IMR-90 (cell line): ENCODE data around the gene CLRN3. TPM values are rescaled to one million over a fixed set of nuclear protein-coding genes. Genes with fewer than 3 reads are reported as not detected.

Source experiments
- ATAC-seq: fragments of 200-7000 bp; cut with Tn5 transposase; 2 replicates; pipeline ENCODE4 v1.9.1; 2020; ENCODE audit warnings: low read depth, mild to moderate bottlenecking, moderate library complexity
- BruUV-seq: library from RNA; stranded (reverse); fragments of 400-500 nt; replicated peaks from 2 replicates; lab custom pipeline; 2021; lab: Mats Ljungman, UMichigan
- CTCF ChIA-PET: fragments of 300-600 bp; formaldehyde crosslinking; extraction: SDS; loops from one replicate; lab custom pipeline; 2021; ENCODE audit warnings: antibody characterized with exemption; lab: Yijun Ruan, JAX
- POLR2A ChIA-PET: fragments of 300-600 bp; sonication (Branson Sonifier 250); formaldehyde crosslinking; loops from one replicate; lab custom pipeline; 2022; ENCODE audit warnings: antibody characterized with exemption; ENCODE audit not compliant: unreplicated experiment; lab: Charles Lee
- DNase-seq: peaks from one replicate; pipeline ENCODE4 v3.0.0; 2013
- H2AFZ ChIP-seq: replicated peaks from 2 replicates; pipeline ENCODE3; 2013; ENCODE audit warnings: low read length, mild to moderate bottlenecking; ENCODE audit not compliant: poor library complexity
- H2AK5ac ChIP-seq: 2 replicates; pipeline ENCODE4 v1.6.1; 2013; ENCODE audit warnings: low read depth, low read length, inconsistent platforms
- H2AK9ac ChIP-seq: replicated peaks from 2 replicates; pipeline ENCODE3; 2013; ENCODE audit warnings: mild to moderate bottlenecking, low read depth, low read length, moderate library complexity; ENCODE audit not compliant: poor library complexity
- H2BK120ac ChIP-seq: 2 replicates; pipeline ENCODE4 v1.6.1; 2013; ENCODE audit warnings: low read depth, low read length, inconsistent platforms
- H2BK15ac ChIP-seq: 3 replicates; pipeline ENCODE4 v1.6.1; 2013; ENCODE audit warnings: low read depth, low read length, inconsistent platforms
- H2BK20ac ChIP-seq: 2 replicates; pipeline ENCODE4 v1.6.1; 2013; ENCODE audit warnings: low read depth, mild to moderate bottlenecking, inconsistent platforms, low read length, moderate library complexity
- H2BK5ac ChIP-seq: 2 replicates; pipeline ENCODE4 v1.6.1; 2013; ENCODE audit warnings: mild to moderate bottlenecking, low read depth, low read length, inconsistent platforms; ENCODE audit not compliant: poor library complexity, severe bottlenecking
- H3K14ac ChIP-seq: replicated peaks from 2 replicates; pipeline ENCODE4 v1.6.1; 2013; ENCODE audit warnings: low read depth, low read length, inconsistent platforms
- H3K18ac ChIP-seq: 2 replicates; pipeline ENCODE4 v1.6.1; 2013; ENCODE audit warnings: low read depth, low read length, control low read depth
- H3K23ac ChIP-seq: 2 replicates; pipeline ENCODE4 v1.6.1; 2013; ENCODE audit warnings: low read depth, low read length, inconsistent platforms
- H3K27ac ChIP-seq: 2 replicates; pipeline ENCODE4 v1.5.1; 2013; ENCODE audit warnings: mild to moderate bottlenecking, control low read depth, low read length; ENCODE audit not compliant: insufficient read depth
- H3K27me3 ChIP-seq: 2 replicates; pipeline ENCODE4 v1.6.1; 2013; ENCODE audit warnings: low read length; ENCODE audit not compliant: control insufficient read depth, insufficient read depth
- H3K36me3 ChIP-seq: 2 replicates; pipeline ENCODE4 v1.6.1; 2013; ENCODE audit warnings: low read length, mixed read lengths; ENCODE audit not compliant: control insufficient read depth, insufficient read depth
- H3K4ac ChIP-seq: 2 replicates; pipeline ENCODE4 v1.6.1; 2013; ENCODE audit warnings: low read depth, low read length, inconsistent platforms
- H3K4me1 ChIP-seq: 2 replicates; pipeline ENCODE4 v1.6.1; 2013; ENCODE audit warnings: low read length, mixed read lengths; ENCODE audit not compliant: control insufficient read depth, insufficient read depth
- H3K4me2 ChIP-seq: 2 replicates; pipeline ENCODE4 v1.6.1; 2013; ENCODE audit warnings: low read depth, mild to moderate bottlenecking, control low read depth, low read length, moderate library complexity
- H3K4me3 ChIP-seq: 2 replicates; pipeline ENCODE4 v1.5.1; 2013; ENCODE audit warnings: low read depth, mild to moderate bottlenecking, control low read depth, low read length, moderate library complexity; ENCODE audit not compliant: insufficient read depth
- H3K56ac ChIP-seq: 2 replicates; pipeline ENCODE4 v1.6.1; 2013; ENCODE audit warnings: low read length, inconsistent platforms; ENCODE audit not compliant: insufficient read depth; ENCODE audit errors: extremely low read depth
- H3K79me1 ChIP-seq, 2 experiments: 2 replicates each; pipeline ENCODE4 v1.6.1; 2013; ENCODE audit warnings: low read length in 2 of 2, inconsistent platforms in 1 of 2, low read depth in 1 of 2
- H3K9ac ChIP-seq: 2 replicates; pipeline ENCODE4 v1.6.1; 2013; ENCODE audit warnings: low read depth, low read length, control low read depth
- H3K9me1 ChIP-seq: 2 replicates; pipeline ENCODE4 v1.6.1; 2013; ENCODE audit warnings: low read length, inconsistent platforms; ENCODE audit not compliant: insufficient read depth
- H3K9me3 ChIP-seq: 2 replicates; pipeline ENCODE4 v1.6.1; 2013; ENCODE audit warnings: low read length; ENCODE audit not compliant: control insufficient read depth, insufficient read depth
- H4K20me1 ChIP-seq: 2 replicates; pipeline ENCODE4 v1.6.1; 2013; ENCODE audit warnings: low read length, inconsistent platforms; ENCODE audit not compliant: insufficient read depth
- H4K5ac ChIP-seq: 2 replicates; pipeline ENCODE4 v1.6.1; 2013; ENCODE audit warnings: mild to moderate bottlenecking, low read depth, low read length, control low read depth
- H4K8ac ChIP-seq, 2 experiments: 2 replicates each; pipeline ENCODE4 v1.6.1; 2013; ENCODE audit warnings: low read depth in 2 of 2, low read length in 2 of 2, control low read depth in 1 of 2, inconsistent platforms in 1 of 2
- H4K91ac ChIP-seq: 2 replicates; pipeline ENCODE4 v1.6.1; 2013; ENCODE audit warnings: low read depth, low read length, inconsistent platforms; ENCODE audit not compliant: insufficient read depth
- BHLHE40 ChIP-seq: fragments of 150-350 bp; IDR thresholded peaks from 2 replicates; pipeline ENCODE4 v1.6.1; 2016; ENCODE audit warnings: mild to moderate bottlenecking, low read depth, low read length
- CEBPB ChIP-seq: IDR thresholded peaks from 2 replicates; pipeline ENCODE4 v1.6.1; 2012; ENCODE audit warnings: low read depth, low read length, improper control_type of control experiment
- CHD1 ChIP-seq: IDR thresholded peaks from 2 replicates; pipeline ENCODE4 v1.6.1; 2012; ENCODE audit warnings: low read depth, low read length, improper control_type of control experiment
- FOS ChIP-seq: fragments of 150-350 bp; IDR thresholded peaks from 2 replicates; pipeline ENCODE4 v1.6.1; 2016; ENCODE audit warnings: low read depth, low read length
- MXI1 ChIP-seq: IDR thresholded peaks from 2 replicates; pipeline ENCODE4 v1.6.1; 2012; ENCODE audit warnings: low read depth, mild to moderate bottlenecking, low read length, moderate library complexity, borderline replicate concordance
- NFE2L2 ChIP-seq: fragments of 150-350 bp; IDR thresholded peaks from 2 replicates; pipeline ENCODE4 v1.6.1; 2016; ENCODE audit warnings: low read depth, mild to moderate bottlenecking, low read length
- POLR2A ChIP-seq: IDR thresholded peaks from 2 replicates; pipeline ENCODE4 v1.6.1; 2012; ENCODE audit warnings: mild to moderate bottlenecking, low read depth, low read length
- WGBS, 2 experiments: methylation state at CpG; one replicate each; pipeline versions ENCODE4 v1.1.5 to v1.1.7; 2013; ENCODE audit warnings: missing lambda C conversion rate in 2 of 2; ENCODE audit not compliant: insufficient read length in 1 of 2; ENCODE audit errors: extremely low coverage in 2 of 2; 5-methylcytosine and 5-hydroxymethylcytosine counted together
- dilution Hi-C: fragments of 300-500 bp; cut with HindIII; formaldehyde crosslinking; loops from one replicate; pipeline ENCODE4 v1.14.3; 2018; ENCODE audit warnings: low sequenced_read_pairs; ENCODE audit not compliant: unreplicated experiment
- in situ Hi-C: fragments of 300-500 bp; cut with MboI; formaldehyde crosslinking; loops from 3 replicates; pipeline ENCODE4 v1.14.3; 2019; ENCODE audit warnings: low sequenced_read_pairs, inconsistent platforms, mixed read lengths
- intact Hi-C: fragments of 100-400 bp; cut with micrococcal nuclease; formaldehyde crosslinking; loops from 2 replicates; pipeline ENCODE4 v1.10.0; 2022
- polyA plus RNA-seq, 3 experiments: library from polyadenylated mRNA; depleted of rRNA; stranded (reverse); fragments of >200 nt; gene quantifications; 2 replicates each; pipeline ENCODE4 v1.2.3, GENCODE V29; 2012; ENCODE audit warnings: low replicate concordance in 1 of 3
- total RNA-seq: library from RNA; depleted of rRNA; stranded (reverse); fragments of >200 nt; gene quantifications from 2 replicates; pipeline ENCODE4 v1.2.3, GENCODE V29; 2012
- TF ChIP-seq, protein P1 (sequence below): conservative IDR thresholded peaks from 2 replicates; pipeline ENCODE4 v1.5.1; 2012; ENCODE audit warnings: mild to moderate bottlenecking, low read depth, low read length, improper control_type of control experiment

Gene CLRN3
- total and polyA plus RNA-seq, 2 of the 4 experiments (the other 2 are of a cell fraction), result not detected

DNA sequence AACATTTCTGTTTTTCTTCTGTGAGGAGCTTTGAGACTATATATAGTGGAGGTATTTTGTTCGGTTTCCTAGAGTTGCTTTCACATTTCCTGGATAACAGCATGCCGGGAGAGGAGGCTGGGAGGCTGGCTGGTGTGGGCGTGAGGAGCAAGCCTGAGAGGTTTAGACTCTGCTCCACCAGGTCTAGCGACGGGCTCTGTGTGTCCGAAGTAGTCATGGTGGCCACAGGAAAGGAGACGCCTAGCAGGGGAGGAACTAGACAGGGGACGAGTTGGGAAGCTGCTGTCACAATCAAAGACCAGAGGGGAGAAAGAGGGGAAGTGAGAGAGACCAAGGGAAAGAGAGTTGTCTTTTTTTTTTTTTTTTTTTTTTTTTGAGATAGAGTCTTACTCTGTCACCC lies 33.7 kb upstream of the CLRN3 start:
- no peak overlapping the region for H2AK5ac ChIP-seq
- no peaks in the 10 kb centered on the region for H3K79me1 ChIP-seq
- no peak overlapping the region for H2BK15ac ChIP-seq
- intact Hi-C loops, result no loop called here
- H2BK120ac ChIP-seq, result no peak overlapping the region
- no peak overlapping the region for H3K56ac ChIP-seq
- ATAC-seq (no peak), DNase-seq (no peak)
- H4K20me1 ChIP-seq, result no peaks in the 10 kb centered on the region
- no peaks in the 10 kb centered on the region for H3K9me1 ChIP-seq
- no peak overlapping the region for H3K18ac ChIP-seq
- no peak overlapping the region for H3K4ac ChIP-seq
- H2AK9ac ChIP-seq, result no peak overlapping the region
- H2BK5ac ChIP-seq, result no peak overlapping the region
- peaks cover 3% of the 10 kb centered on the region; the same call in 1 of the 2 replicates for H3K4me1 ChIP-seq
- no peak overlapping the region for H3K14ac ChIP-seq
- TF ChIP-seq FOS (no peak), CEBPB (no peak), POLR2A (no peak), CHD1 (no peak), MXI1 (no peak), BHLHE40 (no peak), NFE2L2 (no peak)
- TF ChIP-seq, protein P1, sequence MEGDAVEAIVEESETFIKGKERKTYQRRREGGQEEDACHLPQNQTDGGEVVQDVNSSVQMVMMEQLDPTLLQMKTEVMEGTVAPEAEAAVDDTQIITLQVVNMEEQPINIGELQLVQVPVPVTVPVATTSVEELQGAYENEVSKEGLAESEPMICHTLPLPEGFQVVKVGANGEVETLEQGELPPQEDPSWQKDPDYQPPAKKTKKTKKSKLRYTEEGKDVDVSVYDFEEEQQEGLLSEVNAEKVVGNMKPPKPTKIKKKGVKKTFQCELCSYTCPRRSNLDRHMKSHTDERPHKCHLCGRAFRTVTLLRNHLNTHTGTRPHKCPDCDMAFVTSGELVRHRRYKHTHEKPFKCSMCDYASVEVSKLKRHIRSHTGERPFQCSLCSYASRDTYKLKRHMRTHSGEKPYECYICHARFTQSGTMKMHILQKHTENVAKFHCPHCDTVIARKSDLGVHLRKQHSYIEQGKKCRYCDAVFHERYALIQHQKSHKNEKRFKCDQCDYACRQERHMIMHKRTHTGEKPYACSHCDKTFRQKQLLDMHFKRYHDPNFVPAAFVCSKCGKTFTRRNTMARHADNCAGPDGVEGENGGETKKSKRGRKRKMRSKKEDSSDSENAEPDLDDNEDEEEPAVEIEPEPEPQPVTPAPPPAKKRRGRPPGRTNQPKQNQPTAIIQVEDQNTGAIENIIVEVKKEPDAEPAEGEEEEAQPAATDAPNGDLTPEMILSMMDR, result no peak
- no peaks in the 10 kb centered on the region for H3K27me3 ChIP-seq
- dilution Hi-C loops, result no loop called here
- in situ Hi-C loops, result no loop called here
- H2BK20ac ChIP-seq, result no peak overlapping the region
- no peak overlapping the region for H4K5ac ChIP-seq
- ChIA-PET CTCF (no interaction called here), POLR2A (no interaction called here)
- no peak overlapping the region for H3K27ac ChIP-seq
- H3K9ac ChIP-seq, result no peak overlapping the region
- no peaks in the 10 kb centered on the region for H3K36me3 ChIP-seq
- H2AFZ ChIP-seq, result no peak overlapping the region
- no peaks in the 10 kb centered on the region for H3K9me3 ChIP-seq
- 73% methylated on average over 5 of the region's 8 CpGs; no CpG with 5 or more reads in 1 of the 2 experiments for WGBS, 2 experiments
- no peak overlapping the region for H3K4me3 ChIP-seq
- no peak overlapping the region for H4K8ac ChIP-seq
- no peak overlapping the region for H3K4me2 ChIP-seq
- H4K91ac ChIP-seq, result no peak overlapping the region
- no TSS peak for BruUV-seq
- H3K23ac ChIP-seq, result no peak overlapping the region
